HG03469 (cell line): ENCODE data around the gene CCP110.
A peak's percentile ranks its signal among the peaks of the same experiment; 100 is the strongest.

Experiments
- ATAC-seq: cut with Tn5 transposase; IDR thresholded peaks from one replicate; pipeline ENCODE4 v1.9.1; 2021; ENCODE audit warnings: mild to moderate bottlenecking, moderate library complexity, moderate number of reproducible peaks; ENCODE audit not compliant: unreplicated experiment

The CCP110 gene

GRCh38 chr16:19548144-19548543, 24.4 kb downstream of the CCP110 start:
- no peak for ATAC-seq

- no peak for ATAC-seq
Observed at GRCh38 chr16:19549673-19550072, 25.9 kb downstream of the CCP110 start.

GRCh38 chr16:19555186-19555937, 31.6 kb downstream of the CCP110 start, which contains the start of gene VPS35L:
Gene VPS35L (plus strand): TSS chr16:19555703. CDS start chr16:19555730, 27 bp downstream.
- ATAC-seq = peak; percentile 94

GRCh38 chr16:19555938-19556771, 32.4 kb downstream of the CCP110 start:
- ATAC-seq = no peak

GRCh38 chr16:19559242-19559910, 35.6 kb downstream of the CCP110 start:
- ATAC-seq = no peak

GRCh38 chr16:19560078-19560477, 36.3 kb downstream of the CCP110 start:
- ATAC-seq = no peak

GRCh38 chr16:19563377-19563776, 39.6 kb downstream of the CCP110 start:
- ATAC-seq = no peak

- no peak for ATAC-seq
Observed at GRCh38 chr16:19566362-19566761, 42.6 kb downstream of the CCP110 start.

- ATAC-seq = no peak
Observed at GRCh38 chr16:19567560-19567959, 43.8 kb downstream of the CCP110 start.

GRCh38 chr16:19573997-19574396, 50.3 kb downstream of the CCP110 start:
- no peak for ATAC-seq

GRCh38 chr16:19574615-19575014, 50.9 kb downstream of the CCP110 start:
- no peak for ATAC-seq

GRCh38 chr16:19578378-19578971, 54.7 kb downstream of the CCP110 start:
- ATAC-seq = no peak

GRCh38 chr16:19582050-19582831, 58.5 kb downstream of the CCP110 start:
- ATAC-seq = no peak

GRCh38 chr16:19583665-19584300, 60.0 kb downstream of the CCP110 start:
- no peak for ATAC-seq

GRCh38 chr16:19588661-19589060, 64.9 kb downstream of the CCP110 start:
- ATAC-seq = no peak

GRCh38 chr16:19589106-19589505, 65.4 kb downstream of the CCP110 start:
- ATAC-seq = no peak

- no peak for ATAC-seq
Observed at GRCh38 chr16:19589771-19590302, 66.1 kb downstream of the CCP110 start.

GRCh38 chr16:19595043-19595767, 71.5 kb downstream of the CCP110 start:
- ATAC-seq = no peak
